HG03045 (cell line): ENCODE measurements around the gene RBM34.

Experiments used
- ATAC-seq: cut with Tn5 transposase; IDR thresholded peaks from one replicate; pipeline ENCODE4 v1.9.1; 2021; ENCODE audit warnings: mild to moderate bottlenecking, moderate library complexity; ENCODE audit not compliant: unreplicated experiment

Gene RBM34

GRCh38 chr1:235156740-235157139 lies 4.3 kb downstream of the RBM34 start:
- no peak for ATAC-seq

- ATAC-seq, result no peak
These were observed 4.8 kb downstream of the RBM34 start for GRCh38 chr1:235156265-235156664.

GRCh38 chr1:235152235-235152634 lies 8.8 kb downstream of the RBM34 start:
- ATAC-seq, result no peak

GRCh38 chr1:235151033-235151432 lies 10.0 kb downstream of the RBM34 start:
- ATAC-seq, result no peak

- ATAC-seq, result no peak
These were observed 11.2 kb downstream of the RBM34 start for GRCh38 chr1:235149824-235150223.

GRCh38 chr1:235147269-235147668 lies 13.8 kb downstream of the RBM34 start:
- ATAC-seq, result no peak

- no peak for ATAC-seq
These were observed 15.4 kb downstream of the RBM34 start for GRCh38 chr1:235145639-235146038.

- no peak for ATAC-seq
These were observed 18.1 kb downstream of the RBM34 start for GRCh38 chr1:235142991-235143390.

GRCh38 chr1:235139315-235139714 lies 21.7 kb downstream of the RBM34 start:
- ATAC-seq, result no peak

- ATAC-seq, result no peak
These were observed 22.2 kb downstream of the RBM34 start for GRCh38 chr1:235138821-235139220.

GRCh38 chr1:235136111-235136510 lies 24.9 kb downstream of the RBM34 start:
- ATAC-seq, result no peak

GRCh38 chr1:235134171-235134570 lies 26.9 kb downstream of the RBM34 start:
- ATAC-seq, result no peak

- ATAC-seq, result no peak
These were observed 28.0 kb downstream of the RBM34 start for GRCh38 chr1:235133086-235133485.

GRCh38 chr1:235131961-235132360 lies 29.1 kb downstream of the RBM34 start:
- ATAC-seq, result no peak

GRCh38 chr1:235130766-235131270 lies 30.2 kb downstream of the RBM34 start:
- no peak for ATAC-seq

GRCh38 chr1:235129774-235130570 lies 31.1 kb downstream of the RBM34 start:
- no peak for ATAC-seq

- peak; percentile 97 for ATAC-seq
These were observed 32.4 kb downstream of the RBM34 start, which contains the start of gene TOMM20 for GRCh38 chr1:235128456-235129328. TSS of gene TOMM20 (minus strand) at chr1:235128837. CDS start at chr1:235128715, 122 bp downstream.

- ATAC-seq, result no peak
These were observed 33.2 kb downstream of the RBM34 start for GRCh38 chr1:235127732-235128455.

- ATAC-seq, result no peak
These were observed 33.8 kb downstream of the RBM34 start for GRCh38 chr1:235127203-235127602.

- no peak for ATAC-seq
These were observed 36.4 kb downstream of the RBM34 start for GRCh38 chr1:235124665-235125064.

GRCh38 chr1:235124111-235124510 lies 36.9 kb downstream of the RBM34 start:
- ATAC-seq, result no peak
